H1 (cell line): Measurements from ENCODE around the gene MRPL39. TPM values are rescaled to one million over a fixed set of nuclear protein-coding genes. Genes with fewer than 3 reads are reported as not detected.

Experiments
- CTCF ChIA-PET: fragments of 300-600 bp; sonication (Branson Sonifier 250); formaldehyde crosslinking; loops from one replicate; lab custom pipeline; 2021; ENCODE audit not compliant: partially characterized antibody; lab: Charles Lee
- POLR2A ChIA-PET: fragments of 300-600 bp; sonication (Branson Sonifier 250); formaldehyde crosslinking; loops from one replicate; lab custom pipeline; 2021; ENCODE audit warnings: inconsistent platforms; ENCODE audit not compliant: partially characterized antibody; lab: Charles Lee
- DNase-seq, 2 experiments: peaks; one replicate each; pipeline versions ENCODE4 v3.0.0 to v3.0.0-alpha.2; 2010 to 2022; ENCODE audit warnings: low spot score in 2 of 2, low read depth in 1 of 2, mixed read lengths in 1 of 2
- FAIRE-seq: peaks from 2 replicates; lab custom pipeline; 2011; peaks lifted over from hg19 to GRCh38; lab: Jason Lieb, UNC
- H2AFZ ChIP-seq: 2 replicates; pipeline ENCODE4 v1.8.1; 2012; ENCODE audit warnings: low read length, inconsistent platforms
- H2AK5ac ChIP-seq: 2 replicates; pipeline ENCODE4 v1.6.1; 2013; ENCODE audit warnings: low read depth, low read length
- H2BK120ac ChIP-seq: replicated peaks from 2 replicates; pipeline ENCODE3; 2013; ENCODE audit warnings: low read depth, low read length, inconsistent platforms
- H2BK12ac ChIP-seq: 2 replicates; pipeline ENCODE4 v1.6.1; 2013; ENCODE audit warnings: low read depth, low read length
- H2BK15ac ChIP-seq: 2 replicates; pipeline ENCODE4 v1.6.1; 2013; ENCODE audit warnings: low read length
- H2BK20ac ChIP-seq: 2 replicates; pipeline ENCODE4 v1.6.1; 2013; ENCODE audit warnings: low read length
- H2BK5ac ChIP-seq: 2 replicates; pipeline ENCODE4 v1.6.1; 2013; ENCODE audit warnings: low read depth, low read length
- H3K14ac ChIP-seq: 2 replicates; pipeline ENCODE4 v1.6.1; 2013; ENCODE audit warnings: inconsistent platforms; ENCODE audit not compliant: insufficient read length
- H3K18ac ChIP-seq: 2 replicates; pipeline ENCODE4 v1.6.1; 2013; ENCODE audit warnings: low read length; ENCODE audit errors: extremely low read depth
- H3K23ac ChIP-seq: 2 replicates; pipeline ENCODE4 v1.6.1; 2013; ENCODE audit warnings: inconsistent platforms; ENCODE audit not compliant: insufficient read length
- H3K23me2 ChIP-seq: 2 replicates; pipeline ENCODE4 v1.6.1; 2013; ENCODE audit warnings: low read depth, low read length
- H3K27ac ChIP-seq: 2 replicates; pipeline ENCODE4 v1.6.1; 2011; ENCODE audit warnings: low read depth, low read length, inconsistent platforms
- H3K27me3 ChIP-seq, 4 experiments: replicated peaks in 1 of 4; 1 replicate in 1 of 4; 2 replicates in 3 of 4; pipeline versions ENCODE4 v1.6.1 to v1.8.1; 2011 to 2013; ENCODE audit warnings: low read length in 3 of 4, mild to moderate bottlenecking in 3 of 4, inconsistent platforms in 2 of 4, mixed read lengths in 2 of 4, moderate library complexity in 1 of 4; ENCODE audit not compliant: control insufficient read depth in 3 of 4, insufficient read depth in 3 of 4; ENCODE audit errors: extremely low read depth in 1 of 4
- H3K36me3 ChIP-seq, 4 experiments: 2 replicates each; pipeline versions ENCODE4 v1.6.1 to v1.8.1; 2011 to 2013; ENCODE audit warnings: mild to moderate bottlenecking in 4 of 4, low read length in 3 of 4, moderate library complexity in 2 of 4, control low read depth in 1 of 4, inconsistent platforms in 1 of 4; ENCODE audit not compliant: insufficient read depth in 4 of 4, control insufficient read depth in 2 of 4
- H3K4ac ChIP-seq: replicated peaks from 2 replicates; pipeline ENCODE3; 2013; ENCODE audit warnings: low read length, low read depth, mixed read lengths, inconsistent platforms; ENCODE audit not compliant: insufficient read length
- H3K4me1 ChIP-seq, 4 experiments: replicated peaks in 1 of 4; 1 replicate in 1 of 4; 2 replicates in 3 of 4; pipeline versions ENCODE4 v1.6.1 to v1.8.1; 2011 to 2013; ENCODE audit warnings: low read length in 3 of 4, inconsistent platforms in 2 of 4, mixed read lengths in 1 of 4; ENCODE audit not compliant: insufficient read depth in 4 of 4, control insufficient read depth in 3 of 4
- H3K4me2 ChIP-seq, 2 experiments: 2 replicates each; pipeline versions ENCODE4 v1.6.1 to v1.8.1; 2011 to 2013; ENCODE audit warnings: low read depth in 2 of 2, low read length in 2 of 2, control low read depth in 1 of 2, inconsistent platforms in 1 of 2, mild to moderate bottlenecking in 1 of 2; ENCODE audit not compliant: insufficient read depth in 1 of 2
- H3K4me3 ChIP-seq, 4 experiments: fragments of 200-600, 300-600 bp in 1 of 4; sonication (generic), shearing (Covaris generic), sonication (Bioruptor Twin) in 1 of 4; 2 replicates each; pipeline versions ENCODE4 v1.5.1 to v1.8.1; 2011 to 2016; ENCODE audit warnings: low read length in 4 of 4, low read depth in 3 of 4, control low read depth in 2 of 4, inconsistent platforms in 2 of 4, mild to moderate bottlenecking in 2 of 4, mixed read lengths in 1 of 4, moderate library complexity in 1 of 4; ENCODE audit not compliant: insufficient read depth in 2 of 4; ENCODE audit errors: extremely low read depth in 1 of 4
- H3K56ac ChIP-seq: replicated peaks from 2 replicates; pipeline ENCODE3; 2013; ENCODE audit warnings: low read depth, mild to moderate bottlenecking, mixed read lengths, low read length, inconsistent platforms; ENCODE audit not compliant: insufficient read length
- H3K79me1 ChIP-seq: 2 replicates; pipeline ENCODE4 v1.6.1; 2013; ENCODE audit warnings: low read depth, low read length, control low read depth
- H3K79me2 ChIP-seq, 2 experiments: 2 replicates each; pipeline versions ENCODE4 v1.6.1 to v1.8.1; 2012 to 2013; ENCODE audit warnings: low read length in 2 of 2, mild to moderate bottlenecking in 2 of 2, inconsistent platforms in 1 of 2; ENCODE audit not compliant: insufficient read depth in 2 of 2, control insufficient read depth in 1 of 2
- H3K9ac ChIP-seq, 4 experiments: replicated peaks in 1 of 4; 1 replicate in 1 of 4; 2 replicates in 3 of 4; pipeline versions ENCODE4 v1.6.1 to v1.8.1; 2011 to 2013; ENCODE audit warnings: low read depth in 3 of 4, low read length in 3 of 4, control low read depth in 2 of 4, mild to moderate bottlenecking in 2 of 4, moderate library complexity in 2 of 4, inconsistent platforms in 1 of 4; ENCODE audit errors: extremely low read depth in 1 of 4
- H3K9me3 ChIP-seq, 2 experiments: 2 replicates each; pipeline versions ENCODE4 v1.6.1 to v1.8.1; 2012 to 2013; ENCODE audit warnings: mild to moderate bottlenecking in 2 of 2, moderate library complexity in 2 of 2, control low read depth in 1 of 2, inconsistent platforms in 1 of 2, low read depth in 1 of 2, low read length in 1 of 2, mixed read lengths in 1 of 2; ENCODE audit not compliant: insufficient read depth in 2 of 2
- H4K20me1 ChIP-seq, 2 experiments: replicated peaks in 1 of 2; 2 replicates each; pipeline versions ENCODE3 to v1.8.1; 2011 to 2013; ENCODE audit warnings: inconsistent platforms in 2 of 2, low read length in 2 of 2, mild to moderate bottlenecking in 1 of 2; ENCODE audit not compliant: insufficient read depth in 2 of 2, control insufficient read depth in 1 of 2
- H4K5ac ChIP-seq: 2 replicates; pipeline ENCODE4 v1.6.1; 2013; ENCODE audit warnings: low read length, low read depth, mixed read lengths, inconsistent platforms; ENCODE audit not compliant: insufficient read length
- H4K8ac ChIP-seq: 2 replicates; pipeline ENCODE4 v1.8.0; 2013; ENCODE audit warnings: mild to moderate bottlenecking, moderate library complexity, low read length, inconsistent platforms; ENCODE audit not compliant: insufficient read depth; ENCODE audit errors: extremely low read depth
- H4K91ac ChIP-seq: replicated peaks from 2 replicates; pipeline ENCODE3; 2013; ENCODE audit warnings: low read length, mixed read lengths, inconsistent platforms; ENCODE audit not compliant: insufficient read length
- EP300 ChIP-seq, 2 experiments: IDR thresholded peaks; 1 replicate in 1 of 2; 2 replicates in 1 of 2; pipeline ENCODE4 v1.6.1; 2011 to 2012; ENCODE audit warnings: low read depth in 2 of 2, low read length in 2 of 2, mild to moderate bottlenecking in 2 of 2, borderline replicate concordance in 1 of 2, inconsistent platforms in 1 of 2, moderate library complexity in 1 of 2
- HDAC2 ChIP-seq, 2 experiments: fragments of 300-600 bp in 1 of 2; sonication (generic) in 1 of 2; IDR thresholded peaks; 2 replicates each; pipeline ENCODE4 v1.6.1; 2011 to 2012; ENCODE audit warnings: low read depth in 2 of 2, low read length in 2 of 2, mild to moderate bottlenecking in 2 of 2, moderate library complexity in 2 of 2, borderline replicate concordance in 1 of 2, inconsistent platforms in 1 of 2
- PHF8 ChIP-seq: fragments of 200-600 bp; sonication (generic); conservative IDR thresholded peaks from 2 replicates; pipeline ENCODE4 v1.7.1; 2012; ENCODE audit warnings: low read depth, mild to moderate bottlenecking, inconsistent platforms, low read length, moderate library complexity
- POLR2AphosphoS5 ChIP-seq: IDR thresholded peaks from 2 replicates; pipeline ENCODE4 v1.6.1; 2011; ENCODE audit warnings: low read depth, low read length
- RBBP5 ChIP-seq: IDR thresholded peaks from 2 replicates; pipeline ENCODE4 v1.7.1; 2012; ENCODE audit warnings: low read depth, mild to moderate bottlenecking, inconsistent platforms, low read length, moderate library complexity, borderline replicate concordance
- TAF7 ChIP-seq: optimal IDR thresholded peaks from 2 replicates; pipeline ENCODE3; 2011; ENCODE audit warnings: low read depth, mild to moderate bottlenecking, inconsistent platforms, low read length, moderate library complexity, borderline replicate concordance
- YY1 ChIP-seq: IDR thresholded peaks from 2 replicates; pipeline ENCODE4 v1.6.1; 2011; ENCODE audit warnings: low read depth, mild to moderate bottlenecking, low read length
- WGBS, 2 experiments: shearing (Covaris generic) in 1 of 2; methylation state at CpG; one replicate each; pipeline versions ENCODE4 v1.1.6 to v1.1.7; 2013 to 2015; ENCODE audit warnings: low lambda C conversion rate in 2 of 2, mixed read lengths in 2 of 2, inconsistent platforms in 1 of 2, low coverage in 1 of 2, missing lambda C conversion rate in 1 of 2; ENCODE audit not compliant: insufficient replicate concordance in 2 of 2, insufficient coverage in 1 of 2, insufficient read length in 1 of 2; ENCODE audit errors: extremely low coverage in 1 of 2, missing lambda C conversion rate in 1 of 2; 5-methylcytosine and 5-hydroxymethylcytosine counted together
- polyA plus RNA-seq, 7 experiments: library from polyadenylated mRNA; depleted of rRNA in 3 of 7; stranded (reverse) in 5 of 7; unstranded in 2 of 7; fragments of >200 nt in 5 of 7; fragments of 200-250 nt in 2 of 7; gene quantifications; 1 replicate in 5 of 7; 2 replicates in 1 of 7; 4 replicates in 1 of 7; pipeline versions ENCODE4 v1.2.1 to v1.2.3, GENCODE V29; 2011 to 2013; ENCODE audit warnings: missing spikeins in 2 of 7, mixed read lengths in 2 of 7
- total RNA-seq: library from RNA; stranded (reverse); fragmentation: NEBNext Ultra II Directional; extraction: Animal tissue kit (Norgen Biotek cat#: 25700); gene quantifications from 2 replicates; pipeline ENCODE4 v1.2.1, GENCODE V29; 2021
- TF ChIP-seq, protein P1 (sequence below): IDR thresholded peaks from 2 replicates; pipeline ENCODE4 v1.6.1; 2012; ENCODE audit warnings: low read length, inconsistent platforms

MRPL39 gene
- total and polyA plus RNA-seq, 2 of the 8 experiments (the other 6 are each of a cell fraction or from before 2014, with no cell fraction given): 20.3 to 43.2 TPM

GRCh38 chr21:25639551-25640201 lies 32.4 kb upstream of the MRPL39 start:
- Histone ChIP-seq H2BK20ac (no peak overlapping the region), H3K23me2 (peaks cover 8% of the 10 kb centered on the region), H2BK12ac (peak overlapping the region; percentile 19; the same call in 1 of the 2 replicates), H3K79me1 (no peaks in the 10 kb centered on the region; the same call in 1 of the 2 replicates), H2BK15ac (no peak overlapping the region), H3K27me3 (peaks cover 0 to 5% (median 2%) of the 10 kb centered on the region in 4 experiments; a peak in 3 of 7 replicates), H3K9ac (peak overlapping the region; percentile 6 to 62 (median 46); a peak in 6 of 7 replicates), H3K79me2 (no peaks in the 10 kb centered on the region), H3K14ac (no peak overlapping the region), H3K9me3 (no peaks in the 10 kb centered on the region), H2AK5ac (no peak overlapping the region), H3K36me3 (no peaks in the 10 kb centered on the region; a peak in 1 of 8 replicates), H3K23ac (no peak overlapping the region), H4K8ac (peak overlapping the region; percentile 90; the same call in 1 of the 2 replicates), H4K20me1 (no peaks in the 10 kb centered on the region), H3K4me1 (peaks cover 0 to 3% (median under 1%) of the 10 kb centered on the region in 4 experiments; a peak in 3 of 7 replicates), H2BK120ac (no peak overlapping the region), H3K4ac (no peak overlapping the region), H4K5ac (peak overlapping the region; percentile 53), H3K4me3 (peak overlapping the region; percentile 50 to 84 (median 76)), H2AFZ (peak overlapping the region; percentile 97), H3K27ac (no peak overlapping the region), H2BK5ac (no peak overlapping the region; the same call in 1 of the 2 replicates), H4K91ac (peak overlapping the region; percentile 80), H3K56ac (peak overlapping the region; percentile 0), H3K18ac (peak overlapping the region; percentile 35), H3K4me2 (peak overlapping the region; percentile 69 to 88)
- DNase-seq (peak in 1 of 2 experiments; percentile 79), FAIRE-seq (no peak)
- ChIA-PET POLR2A (interaction anchor here (0.6 to 1.2 kb wide), 2 partner anchors 23 to 219 kb away, joined by 3 read pairs; no protein-coding TSS in a partner anchor), CTCF (interaction anchor here (0.6 to 1.7 kb wide), 5 partner anchors 29 to 1078 kb away, joined by 3 to 4 read pairs (median 3); no protein-coding TSS in a partner anchor)
- 0% methylated on average over 30 of the region's 40 CpGs; no CpG with 5 or more reads in 1 of the 2 experiments for WGBS, 2 experiments
- TF ChIP-seq EP300 (IDR thresholded peaks at IDR 0.05; ENCODE audit: borderline replicate concordance in 1 of 2, low read depth in 2 of 2, low read length in 2 of 2) (no peak), PHF8 (0 out of 2 replicates have a peak, but pooled peaks have one; percentile 51), HDAC2 (IDR thresholded peaks at IDR 0.05; ENCODE audit: borderline replicate concordance in 1 of 2, low read depth in 2 of 2, low read length in 2 of 2) (peak; percentile 27 to 55; a peak in 1 of 4 replicates), RBBP5 (peak; percentile 79; the same call in 1 of the 2 replicates), YY1 (peak; percentile 54; the same call in 1 of the 2 replicates), TAF7 (peak; percentile 61), POLR2AphosphoS5 (peak; percentile 25; the same call in 1 of the 2 replicates)
- TF ChIP-seq, protein P1, sequence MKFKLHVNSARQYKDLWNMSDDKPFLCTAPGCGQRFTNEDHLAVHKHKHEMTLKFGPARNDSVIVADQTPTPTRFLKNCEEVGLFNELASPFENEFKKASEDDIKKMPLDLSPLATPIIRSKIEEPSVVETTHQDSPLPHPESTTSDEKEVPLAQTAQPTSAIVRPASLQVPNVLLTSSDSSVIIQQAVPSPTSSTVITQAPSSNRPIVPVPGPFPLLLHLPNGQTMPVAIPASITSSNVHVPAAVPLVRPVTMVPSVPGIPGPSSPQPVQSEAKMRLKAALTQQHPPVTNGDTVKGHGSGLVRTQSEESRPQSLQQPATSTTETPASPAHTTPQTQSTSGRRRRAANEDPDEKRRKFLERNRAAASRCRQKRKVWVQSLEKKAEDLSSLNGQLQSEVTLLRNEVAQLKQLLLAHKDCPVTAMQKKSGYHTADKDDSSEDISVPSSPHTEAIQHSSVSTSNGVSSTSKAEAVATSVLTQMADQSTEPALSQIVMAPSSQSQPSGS: no peak
